ENCODE measurements around the gene CHPF2. TPM values are rescaled to one million over a fixed set of nuclear protein-coding genes. Genes with fewer than 3 reads are reported as not detected.

CHPF2 gene
- total and polyA plus RNA-seq, 10 donors, result 16.3 to 55.4 (median 43.7) TPM

- peaks cover 27 to 53% (median 35%) of the 10 kb centered on the region in 6 donors for H3K4me1 ChIP-seq
- peak; percentile 71 for DNase-seq
- TF ChIP-seq POLR2AphosphoS5 (IDR thresholded peaks at IDR 0.05), result peak; percentile 8 to 54 (median 19)
- no peak for TF ChIP-seq CTCF (IDR thresholded peaks at IDR 0.05 in 8 of 11, conservative IDR thresholded peaks at IDR 0.05 in 3 of 11)
- H3K4me3 ChIP-seq, result no peak overlapping the region
- H3K27me3 ChIP-seq (replicated peaks in 1 of 7), result peaks cover 0 to 32% (median 10%) of the 10 kb centered on the region in 7 donors
- intact Hi-C loops (cut with DNase I; ENCODE audit: low total_unique reads), result loop anchor here (10.0 kb wide), 1 partner anchor 63 kb away; no protein-coding TSS in a partner anchor
- 90 to 98% (median 92%) methylated on average over 9 of the region's 9 CpGs for WGBS, 5 donors
- no peak overlapping the region for H3K27ac ChIP-seq
- no peaks in the 10 kb centered on the region for H3K9me3 ChIP-seq
- peaks cover 0 to 56% (median 33%) of the 10 kb centered on the region in 6 donors for H3K36me3 ChIP-seq
Measured at GRCh38 chr7:151241755-151242096, 9.4 kb downstream of the CHPF2 start.

DNA sequence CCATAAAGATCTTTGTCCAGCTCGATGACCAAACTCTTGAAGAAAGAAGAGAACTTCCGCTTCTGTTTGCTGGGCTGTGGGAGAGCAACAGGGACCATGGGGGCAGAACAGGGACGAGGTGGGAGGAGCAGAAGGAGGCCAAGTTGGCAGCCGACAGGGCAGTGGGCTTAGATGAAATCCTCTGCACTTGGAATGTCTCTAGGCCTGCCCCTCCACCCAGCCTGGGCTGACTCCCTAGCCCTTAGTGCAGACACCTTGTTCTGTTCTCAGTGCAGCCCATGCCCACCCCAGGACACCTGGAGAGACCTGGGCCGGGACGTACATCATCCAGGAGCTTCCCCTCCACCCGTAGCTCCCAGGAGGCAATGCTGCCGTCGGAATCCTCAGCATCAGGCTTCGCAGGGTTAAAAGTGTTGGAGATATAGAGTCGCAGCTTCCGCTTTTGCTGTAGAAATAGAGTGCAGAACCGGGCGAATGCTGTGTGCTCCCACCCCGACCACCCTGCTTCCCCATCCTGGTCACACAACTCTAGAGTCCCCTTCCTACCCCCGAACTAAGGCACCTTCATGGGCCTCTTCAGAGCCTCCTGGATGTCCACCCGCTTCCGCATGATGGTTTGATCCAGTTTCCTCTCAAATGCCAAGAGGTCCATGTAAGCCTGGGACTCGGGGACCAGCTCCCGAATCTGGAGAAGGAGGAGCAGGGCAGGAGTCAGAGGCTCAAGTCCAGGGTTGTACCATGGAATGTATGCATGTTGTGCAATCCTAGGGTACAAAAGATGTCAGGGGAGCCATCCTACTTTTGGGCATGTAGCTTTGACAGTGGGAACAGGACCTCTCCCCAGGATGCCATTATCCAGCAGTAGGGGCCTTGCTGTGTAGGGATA lies 10.1 kb downstream of the CHPF2 start:
- intact Hi-C loops (cut with DNase I; ENCODE audit: low total_unique reads), result loop anchor here (10.0 kb wide), 1 partner anchor 62 kb away; no protein-coding TSS in a partner anchor
- H3K27ac ChIP-seq, result no peak overlapping the region
- WGBS, 5 donors, result 66 to 73% (median 73%) methylated on average over 19 to 20 of the region's 20 CpGs

DNA sequence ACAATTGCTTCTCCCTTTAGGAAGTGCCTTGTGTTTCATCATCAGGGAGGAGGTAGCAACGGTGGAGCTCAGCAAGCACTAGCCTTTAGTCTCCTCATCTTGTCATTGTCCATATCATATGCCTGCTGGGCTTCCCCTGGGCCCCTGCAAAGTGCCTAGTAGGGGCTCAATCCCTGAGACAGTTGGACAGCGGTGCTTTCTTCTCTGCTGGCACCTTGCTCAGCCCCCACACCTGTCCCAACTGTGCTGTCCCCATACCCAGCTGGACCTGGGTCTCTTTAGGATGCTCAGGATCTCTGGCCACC lies 10.7 kb downstream of the CHPF2 start:
- peaks cover 0 to 43% (median 20%) of the 10 kb centered on the region in 6 donors for H3K36me3 ChIP-seq
- intact Hi-C loops (cut with DNase I; ENCODE audit: low total_unique reads), result loop anchor here (10.0 kb wide), 1 partner anchor 62 kb away; no protein-coding TSS in a partner anchor
- peaks cover 37 to 64% (median 46%) of the 10 kb centered on the region in 6 donors for H3K4me1 ChIP-seq
- DNase-seq, result no peak
- WGBS, 5 donors, result 39 to 44% (median 43%) methylated on average over 2 of the region's 2 CpGs
- no peaks in the 10 kb centered on the region for H3K9me3 ChIP-seq
- peaks cover 0 to 44% (median 10%) of the 10 kb centered on the region in 7 donors for H3K27me3 ChIP-seq (replicated peaks in 1 of 7)
- peak overlapping the region in 4 of 8 donors; percentile 25 to 58 (median 30) for H3K4me3 ChIP-seq
- peak overlapping the region in 2 of 8 donors; percentile 26 to 38 for H3K27ac ChIP-seq
- TF ChIP-seq POLR2A (IDR thresholded peaks at IDR 0.05) (no peak), CTCF (IDR thresholded peaks at IDR 0.05 in 8 of 11, conservative IDR thresholded peaks at IDR 0.05 in 3 of 11) (no peak), POLR2AphosphoS5 (IDR thresholded peaks at IDR 0.05) (no peak)

More for the DNA sequence above, 10.1 kb downstream of the CHPF2 start:
- Histone ChIP-seq H3K9me3 (no peaks in the 10 kb centered on the region), H3K4me1 (peaks cover 33 to 60% (median 40%) of the 10 kb centered on the region in 6 donors), H3K4me3 (no peak overlapping the region), H3K27me3 (replicated peaks in 1 of 7) (peaks cover 0 to 38% (median 10%) of the 10 kb centered on the region in 7 donors), H3K36me3 (peaks cover 0 to 49% (median 26%) of the 10 kb centered on the region in 6 donors)
- DNase-seq, result no peak
- no peak for TF ChIP-seq POLR2A (IDR thresholded peaks at IDR 0.05)
- TF ChIP-seq POLR2AphosphoS5 (IDR thresholded peaks at IDR 0.05), result no peak
- TF ChIP-seq CTCF (IDR thresholded peaks at IDR 0.05 in 8 of 11, conservative IDR thresholded peaks at IDR 0.05 in 3 of 11), result no peak

Measured in spleen (tissue), 11 donors.